ENCODE measurements around the gene SGTA.
"Not testable (repeated sequence)": the region's sequence is repeated elsewhere in the genome, so short reads cannot be mapped to it uniquely, and the experiment has no call there.

SGTA gene

GRCh38 chr19:2782936-2783780, at the start of gene SGTA:
Gene SGTA (minus strand): TSS chr19:2783273. CDS start chr19:2769068, 14,205 bp downstream.
- peak; percentile 95 for DNase-seq

GRCh38 chr19:2827840-2828489, 44.9 kb upstream of the SGTA start:
- no peak for DNase-seq

GRCh38 chr19:2827022-2827421, 43.9 kb upstream of the SGTA start:
- DNase-seq = no peak

GRCh38 chr19:2824129-2824528, 41.1 kb upstream of the SGTA start:
- DNase-seq = no peak

- DNase-seq = no peak
Observed at GRCh38 chr19:2823646-2824045, 40.6 kb upstream of the SGTA start.

DNA sequence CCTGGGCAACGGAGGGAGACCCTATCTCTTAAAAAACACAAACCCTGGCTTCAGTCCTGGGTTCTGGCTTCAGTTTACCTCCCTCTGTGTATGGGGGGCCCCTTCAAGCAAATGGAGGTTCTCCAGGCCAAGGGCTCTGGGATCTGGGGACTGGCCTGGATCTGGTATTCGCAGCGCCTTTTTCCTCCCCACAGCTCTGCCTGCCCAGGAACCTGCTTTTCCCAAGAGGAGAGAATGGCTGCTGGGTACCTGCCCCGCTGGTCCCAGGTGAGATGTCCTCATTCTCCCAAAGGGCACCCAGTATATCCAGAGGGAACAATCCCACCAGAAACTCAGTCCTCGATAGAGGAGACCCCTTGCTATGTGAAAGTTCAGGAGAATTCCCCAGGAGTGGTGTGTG, 39.8 kb upstream of the SGTA start:
- DNase-seq = no peak

DNA sequence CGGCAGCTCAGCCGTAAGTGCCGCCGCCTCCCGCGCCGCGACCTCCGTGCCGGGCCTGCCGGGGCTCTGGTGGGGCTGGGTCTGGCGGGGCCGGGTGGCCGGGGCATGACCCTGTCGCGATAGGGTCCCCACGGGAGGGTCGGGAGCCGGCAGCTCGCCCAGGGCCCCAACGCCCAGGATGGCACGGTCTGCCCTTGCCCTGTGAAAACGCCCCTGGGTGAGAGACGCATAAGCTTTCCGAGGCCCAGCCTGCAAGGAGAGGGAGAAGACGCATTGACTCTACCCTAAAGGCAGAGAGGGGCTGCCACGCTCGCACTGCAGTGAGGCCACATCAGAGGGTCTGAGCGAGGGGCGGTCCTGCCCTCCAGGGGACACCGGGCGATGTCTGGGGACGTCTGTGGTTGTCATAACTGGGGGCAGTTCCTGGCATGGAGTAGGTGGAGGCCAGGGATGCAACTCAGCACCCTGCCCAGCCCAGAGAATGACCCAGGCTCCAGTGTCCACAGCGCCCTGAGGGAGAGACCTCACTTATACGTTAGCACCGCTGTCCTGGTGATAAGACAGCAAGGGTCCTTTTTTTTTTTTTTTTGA, 37.1 kb upstream of the SGTA start:
- no peak for DNase-seq

DNA sequence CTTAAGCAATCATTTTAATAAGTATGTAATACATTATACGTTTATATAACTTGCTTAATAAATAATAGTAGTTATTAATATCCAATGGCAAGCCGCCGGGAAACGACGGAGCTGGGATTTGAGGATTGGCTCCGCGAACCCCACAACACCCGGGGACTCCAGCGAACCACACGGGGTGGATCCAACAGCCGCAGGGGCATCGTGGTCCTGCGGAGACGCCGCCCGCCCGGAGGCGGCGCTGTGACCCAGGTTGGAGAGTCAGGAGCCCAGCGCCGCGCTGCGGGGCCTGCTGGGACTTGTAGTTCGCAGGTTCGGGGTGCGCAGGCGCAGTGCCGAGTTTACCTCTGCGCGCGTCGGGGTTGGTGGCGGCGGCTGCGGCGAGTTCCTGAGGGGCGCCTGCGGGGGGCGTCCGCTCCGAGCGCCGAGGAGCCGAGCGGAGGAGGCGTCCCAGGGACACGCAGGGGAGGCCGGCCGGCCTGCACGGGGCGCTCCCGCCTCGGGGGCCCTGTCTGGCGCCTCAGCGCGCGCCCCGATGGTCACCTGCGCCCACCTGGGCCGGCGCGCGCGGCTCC, 36.6 kb upstream of the SGTA start, which contains the start of gene ZNF554:
ZNF554 (plus strand) TSS at position 329 of the 572 bp plus-strand sequence; CDS start at position 533, 204 bp downstream.
- DNase-seq = peak; percentile 99

GRCh38 chr19:2817237-2817829, 34.3 kb upstream of the SGTA start:
- DNase-seq = not testable (repeated sequence)

- DNase-seq = no peak
Observed at GRCh38 chr19:2816641-2817040, 33.6 kb upstream of the SGTA start.

GRCh38 chr19:2815923-2816322, 32.9 kb upstream of the SGTA start:
- DNase-seq = no peak

DNA sequence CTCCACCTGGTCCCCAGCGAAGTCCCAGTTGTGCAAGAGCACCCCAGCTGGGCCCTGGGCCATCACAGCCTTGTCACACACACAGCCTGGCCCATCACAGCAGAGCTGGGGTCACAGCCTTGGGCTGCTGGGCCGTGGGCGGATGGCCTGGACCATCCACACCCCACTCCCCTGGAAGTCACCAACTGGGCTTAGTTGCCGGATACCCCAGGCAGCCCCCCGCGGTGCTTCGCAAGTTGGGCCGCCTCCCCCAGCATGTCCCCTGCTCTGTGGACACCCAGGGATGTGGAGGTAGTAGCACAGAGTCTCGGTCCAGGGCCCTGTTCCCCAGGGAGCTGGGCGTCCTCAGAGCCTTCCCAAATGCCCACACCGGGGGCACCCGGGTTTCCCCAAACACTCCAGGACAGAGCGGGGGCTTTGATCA, 32.1 kb upstream of the SGTA start:
- DNase-seq = no peak

DNA sequence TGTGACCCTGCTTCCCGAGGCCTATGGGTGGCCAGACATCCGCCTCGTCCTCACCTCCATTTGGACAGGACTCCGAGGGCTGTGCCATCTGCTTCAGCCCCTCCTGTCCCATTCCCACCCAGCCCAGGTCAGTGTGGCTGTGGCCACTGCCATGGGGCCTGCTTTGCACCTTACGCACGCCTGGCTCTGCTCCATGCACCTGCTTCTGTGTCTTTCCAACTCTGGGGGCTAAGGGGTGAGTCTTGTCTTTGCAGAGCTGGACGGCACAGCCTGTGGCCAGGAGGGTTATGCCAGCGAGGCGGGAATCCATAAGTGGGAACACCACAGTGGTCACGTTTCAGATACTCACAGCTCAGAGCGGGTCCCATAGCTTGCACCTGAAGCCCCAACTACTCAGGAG, 31.4 kb upstream of the SGTA start:
- DNase-seq = no peak

DNA sequence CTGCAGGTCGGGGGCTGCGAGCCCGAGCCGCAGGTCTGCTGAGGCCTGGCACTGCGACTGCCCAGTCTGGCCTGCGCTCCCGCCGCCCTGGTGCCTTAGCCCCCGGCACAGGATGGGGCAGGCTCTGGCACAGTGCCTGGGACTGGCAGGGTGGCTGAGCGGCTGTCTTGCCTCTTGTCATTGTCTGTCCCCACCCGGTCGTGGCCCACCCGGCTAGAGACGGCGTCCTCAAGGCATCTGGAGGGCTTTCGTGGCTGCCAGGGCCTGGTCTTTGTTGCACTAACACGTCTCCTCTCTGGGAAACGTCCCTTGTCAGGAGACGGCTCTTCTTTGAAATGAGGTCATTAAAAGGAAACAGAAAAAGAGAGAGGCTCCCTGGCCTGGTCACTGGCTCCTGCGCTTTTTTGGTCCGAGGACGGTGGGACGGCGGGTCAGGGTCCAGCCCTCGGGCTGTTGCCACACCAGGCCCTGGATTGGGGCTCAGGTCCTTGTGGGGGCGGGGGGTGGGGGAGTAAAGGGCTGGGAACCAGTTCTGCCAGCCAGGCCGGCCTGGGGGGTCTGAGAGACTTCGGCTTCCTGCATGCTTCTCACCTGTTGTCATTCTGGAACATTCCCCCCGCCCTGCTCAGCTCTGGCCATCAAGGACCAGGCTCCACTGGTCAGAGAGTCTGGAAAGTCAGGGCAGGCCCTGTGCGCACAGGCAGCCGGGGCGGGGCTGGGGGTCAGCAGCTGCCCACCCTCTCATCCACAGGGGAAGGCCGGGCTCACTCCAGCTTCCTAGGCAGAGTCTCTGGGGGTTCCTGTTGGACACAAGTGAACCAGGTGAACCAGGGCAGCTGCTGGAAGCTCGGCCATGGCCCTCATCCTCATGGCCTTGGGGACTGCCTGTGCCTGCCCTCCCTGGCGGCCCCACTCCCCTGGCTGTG, 30.4 kb upstream of the SGTA start:
- DNase-seq = no peak

- DNase-seq = no peak
Observed at GRCh38 chr19:2812414-2813234, 29.6 kb upstream of the SGTA start.

- DNase-seq = no peak
Observed at GRCh38 chr19:2811735-2812413, 28.8 kb upstream of the SGTA start.

GRCh38 chr19:2811221-2811722, 28.2 kb upstream of the SGTA start:
- no peak for DNase-seq

- no peak for DNase-seq
Observed at GRCh38 chr19:2810141-2811091, 27.3 kb upstream of the SGTA start.

Data from activated T-cell treated with anti-CD3 and anti-CD28 coated beads, Interleukin-2, amount 50 U/mL, for 1 hour (primary cell).